MM.1S (cell line): ENCODE measurements around the gene FOXL3.

Experiments used
- CTCF ChIP-seq: fragments of 300-600 bp; sonication (generic); IDR thresholded peaks from 2 replicates; pipeline ENCODE4 v1.5.1; 2016; ENCODE audit warnings: antibody characterized with exemption, low read length, mixed read lengths
- EZH2 ChIP-seq: fragments of 300-600 bp; sonication (generic); optimal IDR thresholded peaks from 2 replicates; pipeline ENCODE3; 2017; ENCODE audit warnings: low read depth, mild to moderate bottlenecking, antibody characterized with exemption, low read length, mixed read lengths
- EZH2phosphoT487 ChIP-seq: fragments of 300-600 bp; sonication (generic); IDR thresholded peaks from 2 replicates; pipeline ENCODE4 v1.6.1; 2018; ENCODE audit warnings: antibody characterized with exemption, low read length

DNA sequence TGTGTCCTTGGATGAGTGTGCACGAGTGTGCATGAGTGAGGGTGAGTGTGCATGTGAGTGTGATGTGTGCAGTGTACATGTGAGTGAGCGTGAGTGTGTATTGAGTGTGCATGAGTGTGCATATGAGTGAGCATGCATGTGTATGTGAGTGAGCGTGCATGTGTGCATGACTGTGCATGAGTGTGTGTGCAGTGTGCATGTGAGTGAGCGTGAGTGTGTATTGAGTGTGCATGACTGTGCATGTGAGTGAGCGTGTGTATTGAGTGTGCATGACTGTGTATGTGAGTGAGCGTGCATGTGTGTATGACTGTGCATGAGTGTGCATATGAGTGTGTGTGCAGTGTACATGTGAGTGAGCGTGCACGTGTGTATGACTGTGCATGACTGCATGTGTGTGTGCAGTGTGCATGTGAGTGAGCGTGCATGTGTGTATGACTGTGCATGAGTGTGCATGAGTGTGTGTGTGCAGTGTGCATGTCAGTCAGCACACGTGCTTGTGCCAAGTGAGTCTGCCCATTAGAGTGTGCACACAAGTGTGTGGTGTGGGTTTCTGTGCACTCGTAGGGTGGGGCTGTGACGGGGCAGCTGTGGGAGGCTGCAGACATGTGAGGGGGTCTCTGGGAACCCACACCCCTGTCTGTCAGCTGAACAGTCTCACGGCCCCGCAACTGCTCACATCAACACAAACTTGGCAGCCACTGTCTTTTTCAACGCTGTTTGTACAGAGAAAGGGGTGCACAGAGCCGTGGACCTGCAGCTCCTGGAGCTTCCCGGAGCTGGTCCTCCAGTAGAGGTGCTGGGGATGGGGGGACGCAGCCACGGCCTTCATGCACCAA lies 14.8 kb downstream of the FOXL3 start:
- TF ChIP-seq CTCF (no peak), EZH2 (no peak), EZH2phosphoT487 (no peak)
